C4-2B (cell line): ENCODE measurements around the gene MDFI.

Source experiments
- H3K27ac ChIP-seq: fragments of 450-650 bp; 2 replicates; pipeline ENCODE4 v1.5.1; 2017
- ZFX ChIP-seq: fragments of 450-650 bp; IDR thresholded peaks from 2 replicates; pipeline ENCODE4 v1.6.1; 2017
- TF ChIP-seq, protein P1 (sequence below): fragments of 450-650 bp; conservative IDR thresholded peaks from 2 replicates; pipeline ENCODE4 v1.5.1; 2017; ENCODE audit warnings: mild to moderate bottlenecking

The MDFI gene

DNA sequence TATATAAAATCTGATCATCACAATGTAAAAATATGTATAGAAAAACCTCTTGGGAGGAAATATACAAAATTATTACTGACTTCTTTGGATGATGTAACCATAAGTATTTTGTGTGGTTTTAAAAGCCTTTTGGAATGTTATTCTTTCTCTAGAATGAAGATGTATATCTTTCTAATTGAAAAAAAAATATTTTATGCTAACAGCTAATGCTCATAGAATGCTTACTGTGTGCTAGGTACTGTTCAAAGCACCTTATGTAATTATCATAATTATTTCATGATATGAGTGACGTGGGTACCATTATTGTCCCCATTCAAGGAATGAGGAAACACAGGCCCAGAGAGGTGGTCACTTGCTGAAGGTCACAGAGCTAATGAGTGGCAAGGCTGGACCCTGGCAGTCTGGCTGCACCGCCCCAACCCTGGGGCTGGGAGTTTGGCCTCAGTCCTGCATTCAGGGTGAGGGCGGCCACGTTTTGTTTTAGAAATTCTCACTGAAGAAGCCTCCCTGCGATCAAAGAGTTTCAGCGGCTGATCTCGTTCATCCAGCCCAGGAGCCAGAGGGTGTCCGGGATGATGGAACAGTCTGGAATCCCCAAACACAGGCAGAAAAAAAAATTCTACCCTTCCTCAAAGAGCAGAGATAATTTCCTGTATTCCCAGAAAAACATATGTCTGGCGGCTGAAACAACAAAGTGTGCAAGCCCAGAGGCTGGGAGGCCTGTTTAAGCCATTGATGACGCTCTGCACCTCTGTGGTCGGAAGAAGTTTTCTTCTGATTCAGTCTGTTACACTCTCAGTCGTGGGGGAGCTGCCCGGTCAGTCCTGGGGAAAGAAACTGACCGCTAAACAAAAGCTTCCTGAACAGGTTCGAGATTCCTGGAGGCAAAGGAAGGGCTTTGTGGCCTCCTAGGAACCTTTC is 59.9 kb downstream of the MDFI start:
- H3K27ac ChIP-seq, result no peak overlapping the region
- TF ChIP-seq ZFX, result no peak
- TF ChIP-seq, protein P1, sequence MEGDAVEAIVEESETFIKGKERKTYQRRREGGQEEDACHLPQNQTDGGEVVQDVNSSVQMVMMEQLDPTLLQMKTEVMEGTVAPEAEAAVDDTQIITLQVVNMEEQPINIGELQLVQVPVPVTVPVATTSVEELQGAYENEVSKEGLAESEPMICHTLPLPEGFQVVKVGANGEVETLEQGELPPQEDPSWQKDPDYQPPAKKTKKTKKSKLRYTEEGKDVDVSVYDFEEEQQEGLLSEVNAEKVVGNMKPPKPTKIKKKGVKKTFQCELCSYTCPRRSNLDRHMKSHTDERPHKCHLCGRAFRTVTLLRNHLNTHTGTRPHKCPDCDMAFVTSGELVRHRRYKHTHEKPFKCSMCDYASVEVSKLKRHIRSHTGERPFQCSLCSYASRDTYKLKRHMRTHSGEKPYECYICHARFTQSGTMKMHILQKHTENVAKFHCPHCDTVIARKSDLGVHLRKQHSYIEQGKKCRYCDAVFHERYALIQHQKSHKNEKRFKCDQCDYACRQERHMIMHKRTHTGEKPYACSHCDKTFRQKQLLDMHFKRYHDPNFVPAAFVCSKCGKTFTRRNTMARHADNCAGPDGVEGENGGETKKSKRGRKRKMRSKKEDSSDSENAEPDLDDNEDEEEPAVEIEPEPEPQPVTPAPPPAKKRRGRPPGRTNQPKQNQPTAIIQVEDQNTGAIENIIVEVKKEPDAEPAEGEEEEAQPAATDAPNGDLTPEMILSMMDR, result no peak

DNA sequence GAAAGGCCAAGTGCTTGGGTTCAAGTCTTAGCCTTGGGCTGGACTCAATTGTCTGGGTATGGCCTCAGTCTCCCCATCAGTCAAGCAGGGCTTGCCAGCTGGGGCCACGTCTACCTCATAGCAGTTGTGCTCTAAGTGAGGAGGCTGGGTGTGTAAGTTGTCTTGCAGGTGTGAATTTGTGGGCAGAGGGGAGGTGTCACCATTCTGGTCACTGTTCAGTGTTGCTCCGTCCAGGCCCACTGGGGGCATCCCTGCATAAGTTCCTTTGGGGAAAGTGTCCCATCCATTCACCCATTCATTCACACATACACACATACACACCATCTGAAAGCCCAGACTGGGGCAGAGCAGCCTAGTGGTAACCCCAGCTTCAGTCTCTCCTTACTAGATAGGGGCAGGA is 60.8 kb downstream of the MDFI start:
- no peak overlapping the region for H3K27ac ChIP-seq
- TF ChIP-seq, protein P1, result no peak
- no peak for TF ChIP-seq ZFX

DNA sequence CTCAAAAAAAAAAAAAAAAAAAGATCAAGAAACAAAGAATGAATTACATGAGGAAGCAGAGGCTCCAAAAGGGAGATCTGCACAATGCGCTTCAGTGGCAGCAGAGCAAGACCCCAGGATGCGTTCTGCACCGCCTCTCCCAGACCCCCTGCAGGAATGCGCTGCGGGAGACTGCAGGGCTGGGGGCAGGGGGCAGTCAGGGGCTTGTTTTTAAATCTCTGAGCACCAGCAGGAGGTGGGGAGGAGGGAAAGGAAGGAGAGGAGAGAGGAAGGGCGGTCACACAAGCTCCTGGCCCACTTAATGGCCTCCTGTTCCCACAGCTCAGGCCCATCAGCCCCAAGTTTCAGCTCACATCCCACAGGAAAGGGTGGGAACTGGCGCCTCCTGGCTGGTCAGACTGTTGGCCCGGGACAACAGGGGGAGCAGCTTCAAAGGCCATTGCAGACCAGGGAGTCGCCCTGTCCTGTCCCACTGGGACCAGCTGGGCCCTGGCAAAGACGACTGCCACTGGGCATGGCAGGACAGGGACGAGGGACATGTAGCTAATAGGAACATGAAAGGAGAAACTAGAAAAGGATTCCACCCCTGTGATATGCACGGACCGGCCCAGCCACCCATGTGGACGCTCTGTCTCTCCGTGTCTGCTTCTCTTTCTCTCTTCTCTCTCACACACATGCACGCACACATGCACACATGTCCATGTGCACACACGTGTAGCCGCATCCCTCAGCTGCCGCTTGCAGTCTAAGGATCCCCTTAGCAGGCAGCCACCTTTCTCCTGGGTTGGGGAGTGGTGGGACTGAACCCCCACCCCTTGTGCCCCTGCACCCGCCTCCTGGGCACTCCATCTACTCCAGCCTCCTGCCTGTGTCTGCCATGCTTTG is 62.4 kb downstream of the MDFI start:
- no peak overlapping the region for H3K27ac ChIP-seq
- no peak for TF ChIP-seq ZFX
- TF ChIP-seq, protein P1, result no peak

DNA sequence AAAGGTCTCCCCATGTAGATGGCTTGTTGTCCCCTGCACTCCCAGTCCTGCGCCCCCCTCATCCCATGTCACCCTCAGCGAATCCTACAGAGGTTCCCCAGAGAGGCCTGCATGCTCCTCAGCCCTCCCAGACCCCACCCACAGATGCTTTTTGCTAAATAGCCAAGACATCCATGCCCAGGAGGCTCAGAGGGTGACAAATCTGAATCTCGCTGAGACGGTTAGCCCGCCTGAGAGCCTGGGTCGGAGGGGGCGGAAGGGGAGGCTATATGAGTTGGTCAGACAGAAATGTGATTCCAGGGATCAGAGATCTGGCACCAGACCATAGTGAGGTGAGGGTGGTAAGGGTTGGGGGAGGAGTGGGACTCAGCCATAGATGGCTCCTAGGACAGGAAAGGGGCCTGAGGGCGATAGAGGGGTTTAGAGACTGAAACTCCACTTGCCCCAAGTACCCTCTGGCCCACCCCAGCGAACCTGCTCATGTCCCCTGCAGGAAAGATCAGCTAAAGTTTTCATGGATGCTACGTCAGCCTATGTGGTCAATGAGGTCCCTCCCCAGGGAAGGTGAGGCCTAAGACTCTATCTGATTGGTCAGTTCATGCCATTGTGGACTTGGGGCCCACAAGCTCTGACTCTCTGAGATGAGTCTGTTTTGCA is 63.9 kb downstream of the MDFI start:
- TF ChIP-seq, protein P1, result no peak
- no peak for TF ChIP-seq ZFX
- no peak overlapping the region for H3K27ac ChIP-seq

DNA sequence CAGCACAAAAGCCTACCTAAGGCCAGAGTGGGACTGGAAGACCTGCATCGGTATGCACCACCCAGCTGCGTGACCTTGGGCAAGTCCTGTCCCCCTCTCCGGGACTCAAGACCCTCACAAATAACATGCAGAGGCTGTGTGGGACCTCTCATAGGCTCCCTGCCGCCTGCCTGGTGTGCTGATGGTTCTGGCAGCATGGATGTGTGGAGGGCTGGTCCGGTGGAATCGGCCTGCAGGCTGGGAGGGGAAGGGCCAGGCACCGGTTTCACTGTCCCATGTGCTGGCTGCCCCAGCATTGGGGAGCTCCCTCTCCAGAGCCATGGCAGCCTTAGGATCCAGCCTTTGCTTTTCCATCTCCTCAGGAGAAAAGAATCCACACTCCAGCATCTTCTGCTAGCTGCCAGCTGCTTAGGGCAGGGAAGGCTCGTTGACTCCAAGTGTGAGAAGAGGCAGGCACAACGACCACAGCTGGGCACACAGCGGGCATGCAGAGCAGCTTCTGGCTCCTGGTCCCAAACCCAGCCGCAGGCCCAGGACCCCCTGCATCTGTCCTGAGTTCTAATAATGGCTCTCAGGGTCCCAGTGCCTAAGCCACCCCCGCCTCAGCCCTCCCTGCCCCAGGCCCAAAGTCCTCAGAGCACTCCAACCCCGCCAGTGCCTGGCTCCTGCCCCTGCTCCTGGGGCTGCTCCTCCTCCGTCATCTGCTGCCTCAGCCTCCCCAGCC is 64.7 kb downstream of the MDFI start:
- H3K27ac ChIP-seq, result no peak overlapping the region
- TF ChIP-seq, protein P1, result no peak
- no peak for TF ChIP-seq ZFX
